K562 (cell line): Measurements from ENCODE around the gene ZNF438. TPM values are rescaled to one million over a fixed set of nuclear protein-coding genes. Genes with fewer than 3 reads are reported as not detected.
"Not testable (repeated sequence)": the region's sequence is repeated elsewhere in the genome, so short reads cannot be mapped to it uniquely, and the experiment has no call there.

Source experiments
- ATAC-seq: fragments of 200-7000 bp; cut with Tn5 transposase; 3 replicates; pipeline ENCODE4 v1.9.1; 2020; ENCODE audit warnings: moderate library complexity
- BruUV-seq: library from RNA; stranded (reverse); fragments of 400-500 nt; replicated peaks from 2 replicates; lab custom pipeline; 2021; lab: Mats Ljungman, UMichigan
- CTCF ChIA-PET: fragments of 300-600 bp; formaldehyde crosslinking; extraction: SDS; loops from one replicate; lab custom pipeline; 2021; ENCODE audit warnings: low intra/inter-chr PET ratio; lab: Yijun Ruan, JAX
- POLR2A ChIA-PET: fragments of 300-600, 350-650 bp; sonication (Branson Sonifier 250); formaldehyde crosslinking; extraction: SDS; loops from one replicate; lab custom pipeline; 2021; ENCODE audit warnings: antibody characterized with exemption, inconsistent platforms; lab: Yijun Ruan, JAX
- DNase-seq, 4 experiments: peaks; one replicate each; pipeline versions ENCODE4 v3.0.0 to v3.0.0-alpha.2; 2011 to 2018; ENCODE audit warnings: low spot score in 3 of 4, mixed read lengths in 3 of 4; ENCODE audit errors: extremely low read depth in 1 of 4
- FAIRE-seq: peaks from 2 replicates; lab custom pipeline; 2011; peaks lifted over from hg19 to GRCh38; lab: Jason Lieb, UNC
- H2AFZ ChIP-seq: 2 replicates; pipeline ENCODE4 v1.6.0; 2011; ENCODE audit warnings: low read depth, low read length, control low read depth, inconsistent platforms
- H3K27ac ChIP-seq: fragments of 200-600 bp; 3 replicates; pipeline ENCODE4 v1.8.0; 2011; ENCODE audit warnings: low read depth, mild to moderate bottlenecking, control low read depth, inconsistent platforms, low read length, moderate library complexity, mixed read lengths; ENCODE audit errors: extremely low read depth
- H3K27me3 ChIP-seq, 2 experiments: fragments of 300-600 bp in 1 of 2; 2 replicates in 1 of 2; 3 replicates in 1 of 2; pipeline versions ENCODE4 v1.6.0 to v1.8.0; 2011; ENCODE audit warnings: inconsistent platforms in 2 of 2, low read length in 2 of 2, mild to moderate bottlenecking in 1 of 2, mixed read lengths in 1 of 2, moderate library complexity in 1 of 2; ENCODE audit not compliant: control insufficient read depth in 2 of 2, insufficient read depth in 2 of 2
- H3K36me3 ChIP-seq: fragments of 300-600 bp; 3 replicates; pipeline ENCODE4 v1.8.0; 2011; ENCODE audit warnings: mild to moderate bottlenecking, low read length, inconsistent platforms; ENCODE audit not compliant: control insufficient read depth, insufficient read depth
- H3K4me1 ChIP-seq, 2 experiments: fragments of 200-600 bp in 1 of 2; replicated peaks in 1 of 2; 2 replicates in 1 of 2; 3 replicates in 1 of 2; pipeline versions ENCODE4 v1.5.1 to v1.8.0; 2011; ENCODE audit warnings: inconsistent platforms in 2 of 2, low read length in 2 of 2, mild to moderate bottlenecking in 1 of 2, mixed read lengths in 1 of 2, moderate library complexity in 1 of 2; ENCODE audit not compliant: control insufficient read depth in 2 of 2, insufficient read depth in 2 of 2
- H3K4me2 ChIP-seq: 2 replicates; pipeline ENCODE4 v1.6.1; 2011; ENCODE audit warnings: low read length, control low read depth, inconsistent platforms, mixed read lengths; ENCODE audit not compliant: insufficient read depth
- H3K4me3 ChIP-seq: fragments of 200-600 bp; sonication (generic), shearing (Covaris generic); 2 replicates; pipeline ENCODE4 v1.5.1; 2016; ENCODE audit warnings: control low read depth, inconsistent platforms
- H3K79me2 ChIP-seq: fragments of 200-600 bp; 3 replicates; pipeline ENCODE4 v1.8.0; 2011; ENCODE audit warnings: low read length, inconsistent platforms; ENCODE audit not compliant: control insufficient read depth, insufficient read depth
- H3K9ac ChIP-seq, 2 experiments: 2 replicates each; pipeline versions ENCODE4 v1.6.0 to v1.6.1; 2011; ENCODE audit warnings: low read depth in 2 of 2, low read length in 2 of 2, control low read depth in 1 of 2, inconsistent platforms in 1 of 2, mild to moderate bottlenecking in 1 of 2, mixed read lengths in 1 of 2; ENCODE audit not compliant: insufficient read depth in 1 of 2
- H3K9me1 ChIP-seq: one replicate; pipeline ENCODE4 v1.6.0; 2011; ENCODE audit warnings: inconsistent platforms, mild to moderate bottlenecking, low read length, moderate library complexity; ENCODE audit not compliant: control insufficient read depth, insufficient read depth
- H3K9me3 ChIP-seq: replicated peaks from 2 replicates; pipeline ENCODE4 v1.5.1; 2011; ENCODE audit warnings: low read depth, low read length, inconsistent platforms; ENCODE audit not compliant: control insufficient read depth, insufficient read depth
- H4K20me1 ChIP-seq: replicated peaks from 2 replicates; pipeline ENCODE4 v1.6.1; 2011; ENCODE audit warnings: low read length, inconsistent platforms, mixed read lengths; ENCODE audit not compliant: control insufficient read depth, insufficient read depth
- CEBPG ChIP-seq, 3 experiments: fragments of 200-800 bp in 1 of 3; sonication (Bioruptor generic) in 1 of 3; sonication (generic) in 1 of 3; formaldehyde crosslinking in 1 of 3; IDR thresholded peaks in 2 of 3; conservative IDR thresholded peaks in 1 of 3; 2 replicates each; pipeline versions ENCODE4 v1.6.1 to v1.8.0; 2016 to 2022; ENCODE audit warnings: missing compliant biosample characterization in 2 of 3, missing genetic modification characterization in 2 of 3, mild to moderate bottlenecking in 1 of 3, missing genetic modification reagents in 1 of 3
- DMBX1 ChIP-seq: fragments of 250-450 bp; sonication (Bioruptor Pico); IDR thresholded peaks from 2 replicates; pipeline ENCODE4 v1.8.0; 2022; ENCODE audit warnings: inconsistent platforms, mild to moderate bottlenecking, moderate library complexity, borderline replicate concordance
- TCF3 ChIP-seq: sonication (generic); formaldehyde crosslinking; IDR thresholded peaks from 2 replicates; pipeline ENCODE4 v1.4.0; 2020; ENCODE audit warnings: mild to moderate bottlenecking, missing genetic modification reagents
- ZSCAN29 ChIP-seq: fragments of 450-650 bp; IDR thresholded peaks from 2 replicates; pipeline ENCODE4 v1.6.1; 2017
- WGBS: fragments of 100-300 bp; shearing (Covaris generic); methylation state at CpG from one replicate; pipeline ENCODE4 v1.1.6; 2016; ENCODE audit warnings: low coverage, mixed read lengths; ENCODE audit not compliant: insufficient coverage; ENCODE audit errors: missing lambda C conversion rate; 5-methylcytosine and 5-hydroxymethylcytosine counted together
- in situ Hi-C: fragments of 300-500 bp; cut with MboI; formaldehyde crosslinking; loops from 4 replicates; pipeline ENCODE4 v1.15.0; 2018; ENCODE audit warnings: inconsistent platforms, mixed read lengths
- intact Hi-C: fragments of 100-400 bp; cut with micrococcal nuclease; formaldehyde crosslinking; loops from 2 replicates; pipeline ENCODE4 v1.14.2; 2022
- polyA plus RNA-seq, 8 experiments: library from polyadenylated mRNA; depleted of rRNA in 4 of 8; stranded (reverse) in 5 of 8; unstranded in 3 of 8; fragments of >200 nt; fragmentation: Nextera tagmentation in 2 of 8; fragmentation: Illumina TruSeq in 1 of 8; extraction: Ambion mirVana in 2 of 8; extraction: Trizol in 1 of 8; gene quantifications; 2 replicates each; pipeline versions ENCODE4 v1.2.1 to v1.2.3, GENCODE V29; 2011 to 2014; ENCODE audit warnings: inconsistent platforms in 1 of 8, missing spikeins in 1 of 8
- total RNA-seq, 7 experiments: library from RNA; depleted of rRNA in 6 of 7; stranded (reverse); fragments of >200 nt in 6 of 7; fragmentation: Illumina TruSeq in 2 of 7; extraction: Trizol in 2 of 7; gene quantifications; 2 replicates each; pipeline versions ENCODE4 v1.2.1 to v1.2.3, GENCODE V29; 2011 to 2021; ENCODE audit warnings: low replicate concordance in 1 of 7
- TF ChIP-seq, protein P1 (sequence below): fragments of 450-650 bp; conservative IDR thresholded peaks from 2 replicates; pipeline ENCODE4 v1.6.1; 2016; ENCODE audit warnings: missing genetic modification characterization, low read depth, mild to moderate bottlenecking, control low read depth, missing compliant biosample characterization

The ZNF438 gene
- total and polyA plus RNA-seq, 9 of the 15 experiments (the other 6 are each of a cell fraction or from before 2014, with no cell fraction given), result 0.45 to 1.5 (median 0.91) TPM

DNA sequence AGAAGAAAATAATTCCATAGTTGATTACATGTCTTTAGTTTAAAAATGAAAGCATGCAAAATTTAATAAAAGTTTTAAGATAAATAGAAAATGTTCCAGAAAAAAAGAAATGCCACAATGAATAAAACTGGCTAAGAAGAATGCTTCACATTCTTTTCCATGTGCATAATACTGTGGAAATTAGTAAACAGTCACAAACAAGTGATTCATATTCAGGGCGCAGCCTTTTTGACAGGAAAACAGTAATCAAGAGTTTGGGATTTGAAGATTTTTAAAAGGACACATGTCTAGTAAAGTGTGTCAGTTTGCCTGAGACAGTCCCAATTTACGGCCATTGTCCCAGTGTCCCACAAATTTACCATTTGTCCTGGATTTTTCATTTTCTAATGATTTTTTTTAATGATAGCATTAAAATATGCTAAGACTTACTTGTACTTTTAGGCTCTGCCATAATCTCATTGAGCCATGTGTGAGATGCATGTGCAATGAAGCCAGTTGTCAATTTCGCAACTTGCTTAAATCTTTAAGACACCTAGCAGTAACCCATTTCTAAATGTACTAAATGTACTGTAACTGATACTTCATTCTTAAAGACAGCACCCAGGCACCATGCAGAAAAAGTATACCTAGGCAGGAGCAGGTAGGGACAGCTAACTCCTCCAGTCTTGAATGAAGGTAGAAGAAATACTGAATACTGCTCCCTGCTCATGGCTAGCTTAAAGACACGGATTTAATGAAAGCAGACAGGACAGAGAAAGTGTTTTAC, 46.9 kb downstream of the ZNF438 start (continued):
- TF ChIP-seq, protein P1, sequence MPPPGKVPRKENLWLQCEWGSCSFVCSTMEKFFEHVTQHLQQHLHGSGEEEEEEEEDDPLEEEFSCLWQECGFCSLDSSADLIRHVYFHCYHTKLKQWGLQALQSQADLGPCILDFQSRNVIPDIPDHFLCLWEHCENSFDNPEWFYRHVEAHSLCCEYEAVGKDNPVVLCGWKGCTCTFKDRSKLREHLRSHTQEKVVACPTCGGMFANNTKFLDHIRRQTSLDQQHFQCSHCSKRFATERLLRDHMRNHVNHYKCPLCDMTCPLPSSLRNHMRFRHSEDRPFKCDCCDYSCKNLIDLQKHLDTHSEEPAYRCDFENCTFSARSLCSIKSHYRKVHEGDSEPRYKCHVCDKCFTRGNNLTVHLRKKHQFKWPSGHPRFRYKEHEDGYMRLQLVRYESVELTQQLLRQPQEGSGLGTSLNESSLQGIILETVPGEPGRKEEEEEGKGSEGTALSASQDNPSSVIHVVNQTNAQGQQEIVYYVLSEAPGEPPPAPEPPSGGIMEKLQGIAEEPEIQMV (tag), result no peak
- TF ChIP-seq ZSCAN29 (no peak), DMBX1 (CRISPR knock-in tag) (no peak), CEBPG (CRISPR knock-in tag; IDR thresholded peaks at IDR 0.05) (no peak), CEBPG (tag; conservative IDR thresholded peaks at IDR 0.05 in 1 of 2, IDR thresholded peaks at IDR 0.05 in 1 of 2) (0 out of 4 replicates have a peak, but pooled peaks of 1 of the 2 experiments have one; percentile 18), TCF3 (CRISPR knock-in tag) (no peak)

DNA sequence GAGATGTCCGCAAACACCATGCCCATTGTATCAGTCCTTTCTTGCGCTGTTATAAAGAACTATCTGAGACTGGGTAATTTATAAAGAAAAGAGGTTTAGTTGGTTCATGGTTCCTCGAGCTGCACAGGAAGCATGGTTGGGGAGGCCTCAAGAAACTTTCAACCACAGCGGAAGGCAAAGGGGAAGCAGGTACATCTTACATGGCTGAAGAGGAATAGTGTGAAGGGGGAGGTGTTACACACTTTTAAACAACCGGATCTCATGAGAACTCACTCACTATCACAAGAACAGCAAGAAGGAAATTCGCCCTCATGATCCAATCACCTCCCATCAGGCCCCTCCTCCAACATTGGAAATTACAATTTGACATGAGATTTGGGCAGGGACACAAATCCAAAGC, 48.5 kb downstream of the ZNF438 start:
- H3K9me1 ChIP-seq, H3K4me1 ChIP-seq, H3K27ac ChIP-seq, H3K79me2 ChIP-seq, intact Hi-C loops, H3K9ac ChIP-seq, H3K4me2 ChIP-seq, BruUV-seq, CTCF ChIA-PET, H3K27me3 ChIP-seq, H3K4me3 ChIP-seq, H3K36me3 ChIP-seq, ATAC-seq, H4K20me1 ChIP-seq, POLR2A ChIA-PET, DNase-seq, FAIRE-seq, H3K9me3 ChIP-seq, H2AFZ ChIP-seq, in situ Hi-C loops: not testable (repeated sequence)
- WGBS, result 12% methylated on average over 6 of the region's 6 CpGs
